ENCODE measurements around the gene EPS8L3. TPM values are rescaled to one million over a fixed set of nuclear protein-coding genes. Genes with fewer than 3 reads are reported as not detected.

Gene EPS8L3
- total and polyA plus RNA-seq, 2 of the 4 experiments (the other 2 are of a cell fraction) = not detected

GRCh38 chr1:109787845-109788601 lies 24.3 kb upstream of the EPS8L3 start:
- no peak overlapping the region for H3K23ac ChIP-seq (ENCODE audit: low read depth, low read length)
- no peak overlapping the region for H2AFZ ChIP-seq (replicated peaks; ENCODE audit: low read length, poor library complexity)
- H2BK15ac ChIP-seq (ENCODE audit: low read depth, low read length) = peak overlapping the region; percentile 36; the same call in 2 of the 3 replicates
- H4K8ac ChIP-seq (ENCODE audit: low read depth in 2 of 2, low read length in 2 of 2) = no peak overlapping the region
- H3K27me3 ChIP-seq (ENCODE audit: control insufficient read depth, insufficient read depth, low read length) = no peaks in the 10 kb centered on the region
- dilution Hi-C loops (cut with HindIII; ENCODE audit: low sequenced_read_pairs, unreplicated experiment) = no loop called here
- no peak overlapping the region for H3K9ac ChIP-seq (ENCODE audit: low read depth, low read length)
- no peaks in the 10 kb centered on the region for H3K9me3 ChIP-seq (ENCODE audit: control insufficient read depth, insufficient read depth, low read length)
- H2BK120ac ChIP-seq (ENCODE audit: low read depth, low read length) = peak overlapping the region; percentile 30; the same call in 1 of the 2 replicates
- no peak overlapping the region for H3K56ac ChIP-seq (ENCODE audit: extremely low read depth, insufficient read depth, low read length)
- H3K27ac ChIP-seq (ENCODE audit: insufficient read depth, low read length) = no peak overlapping the region
- ATAC-seq (ENCODE audit: low read depth) (no peak), DNase-seq (no peak)
- no peak overlapping the region for H3K18ac ChIP-seq (ENCODE audit: low read depth, low read length)
- no peaks in the 10 kb centered on the region for H3K79me1 ChIP-seq (ENCODE audit: low read depth in 1 of 2, low read length in 2 of 2)
- in situ Hi-C loops (cut with MboI; ENCODE audit: low sequenced_read_pairs) = loop anchor here (25.0 kb wide), 1 partner anchor 124 kb away; the partner anchor contains the start of gene CSF1
- H4K5ac ChIP-seq (ENCODE audit: low read depth, low read length) = no peak overlapping the region
- no peaks in the 10 kb centered on the region for H4K20me1 ChIP-seq (ENCODE audit: insufficient read depth, low read length)
- H3K4me3 ChIP-seq (ENCODE audit: insufficient read depth, low read depth, low read length) = no peak overlapping the region
- POLR2A ChIA-PET (ENCODE audit: unreplicated experiment) = no interaction called here
- intact Hi-C loops (cut with micrococcal nuclease) = no loop called here
- no peak overlapping the region for H3K14ac ChIP-seq (replicated peaks; ENCODE audit: low read depth, low read length)
- H2BK20ac ChIP-seq (ENCODE audit: low read depth, low read length) = no peak overlapping the region
- H3K4me1 ChIP-seq (ENCODE audit: control insufficient read depth, insufficient read depth, low read length) = peaks cover 37% of the 10 kb centered on the region
- WGBS, 2 experiments (ENCODE audit: extremely low coverage in 2 of 2, insufficient read length in 1 of 2) = 100% methylated on average over 1 of the region's 19 CpGs; no CpG with 5 or more reads in 1 of the 2 experiments
- BruUV-seq (replicated peaks) = no TSS peak
- H3K4me2 ChIP-seq (ENCODE audit: low read depth, low read length) = no peak overlapping the region
- CTCF ChIA-PET = interaction anchor here (1.8 kb wide), 1 partner anchor 197 kb away, joined by 4 read pairs; the partner anchor contains the start of gene AHCYL1
- no peak overlapping the region for H2AK9ac ChIP-seq (replicated peaks; ENCODE audit: low read depth, low read length, poor library complexity)
- peak overlapping the region; percentile 60 for H2AK5ac ChIP-seq (ENCODE audit: low read depth, low read length)
- peak overlapping the region; percentile 34; the same call in 1 of the 2 replicates for H3K4ac ChIP-seq (ENCODE audit: low read depth, low read length)
- no peak for TF ChIP-seq MAZ (IDR thresholded peaks at IDR 0.05; ENCODE audit: borderline replicate concordance, low read depth, low read length)
- TF ChIP-seq CEBPB (IDR thresholded peaks at IDR 0.05; ENCODE audit: low read depth, low read length) = no peak
- TF ChIP-seq ELK1 (IDR thresholded peaks at IDR 0.05; ENCODE audit: borderline replicate concordance, low read depth, low read length) = no peak
- no peak for TF ChIP-seq RCOR1 (IDR thresholded peaks at IDR 0.05; ENCODE audit: insufficient replicate concordance, low read length)
- TF ChIP-seq BHLHE40 (IDR thresholded peaks at IDR 0.05; ENCODE audit: low read depth, low read length) = no peak
- TF ChIP-seq RFX5 (IDR thresholded peaks at IDR 0.05; ENCODE audit: low read depth, low read length) = no peak
- no peak for TF ChIP-seq MXI1 (IDR thresholded peaks at IDR 0.05; ENCODE audit: borderline replicate concordance, low read depth, low read length)
- TF ChIP-seq POLR2A (IDR thresholded peaks at IDR 0.05; ENCODE audit: low read depth, low read length) = no peak
- TF ChIP-seq CTCF (conservative IDR thresholded peaks at IDR 0.05; ENCODE audit: low read depth, low read length) = no peak
- no peak; the same call in 1 of the 2 replicates for TF ChIP-seq USF2 (IDR thresholded peaks at IDR 0.05; ENCODE audit: low read depth, low read length)
- TF ChIP-seq NFE2L2 (IDR thresholded peaks at IDR 0.05; ENCODE audit: low read depth, low read length) = no peak
- no peak overlapping the region for H2BK5ac ChIP-seq (ENCODE audit: low read depth, low read length, poor library complexity, severe bottlenecking)
- H3K36me3 ChIP-seq (ENCODE audit: control insufficient read depth, insufficient read depth, low read length) = no peaks in the 10 kb centered on the region
- peak overlapping the region; percentile 6; the same call in 1 of the 2 replicates for H4K91ac ChIP-seq (ENCODE audit: insufficient read depth, low read depth, low read length)
- peaks cover 26% of the 10 kb centered on the region for H3K9me1 ChIP-seq (ENCODE audit: insufficient read depth, low read length)

All from IMR-90 (cell line).